HCT116 (cell line): ENCODE data around the gene RAD52. TPM values are rescaled to one million over a fixed set of nuclear protein-coding genes. Genes with fewer than 3 reads are reported as not detected.

Source experiments
- ATAC-seq: fragments of 200-7000 bp; cut with Tn5 transposase; 2 replicates; pipeline ENCODE4 v1.9.1; 2020; ENCODE audit warnings: mild to moderate bottlenecking, moderate library complexity
- BruUV-seq: library from RNA; stranded (reverse); fragments of 400-500 nt; replicated peaks from 2 replicates; lab custom pipeline; 2021; lab: Mats Ljungman, UMichigan
- CTCF ChIA-PET: fragments of 300-600 bp; sonication (Branson Sonifier 250); formaldehyde crosslinking; loops from one replicate; lab custom pipeline; 2021; ENCODE audit warnings: antibody characterized with exemption; lab: Charles Lee
- POLR2A ChIA-PET: fragments of 300-600, 350-600 bp; sonication (Branson Sonifier 250); formaldehyde crosslinking; loops from one replicate; lab custom pipeline; 2021; ENCODE audit warnings: antibody characterized with exemption; lab: Charles Lee
- RAD21 ChIA-PET, 2 experiments: fragments of 300-600 bp; sonication (Branson Sonifier 250); formaldehyde crosslinking; loops; one replicate each; lab custom pipeline; 2023; ENCODE audit warnings: low total read pairs in 2 of 2; ENCODE audit not compliant: uncharacterized antibody in 2 of 2, unreplicated experiment in 2 of 2, low non-redundant PET in 1 of 2; lab: Charles Lee
- DNase-seq: peaks from one replicate; pipeline ENCODE4 v3.0.0-alpha.2; 2010; ENCODE audit warnings: low read depth, low spot score
- H2AFZ ChIP-seq: fragments of 200-600 bp; shearing (Covaris generic), sonication (generic); 2 replicates; pipeline ENCODE4 v1.6.1; 2017; ENCODE audit warnings: low read depth, mixed run types, mixed read lengths, antibody characterized with exemption, low read length; ENCODE audit not compliant: poor library complexity, severe bottlenecking
- H3K27ac ChIP-seq: 2 replicates; pipeline ENCODE4 v1.5.1; 2012; ENCODE audit warnings: low read depth, low read length
- H3K27me3 ChIP-seq: fragments of 200-600 bp; sonication (generic); 2 replicates; pipeline ENCODE4 v1.6.1; 2016; ENCODE audit warnings: mixed run types, low read length, mixed read lengths; ENCODE audit not compliant: insufficient read depth
- H3K36me3 ChIP-seq, 2 experiments: fragments of 200-500 bp in 1 of 2; fragments of 200-600 bp in 1 of 2; sonication (Bioruptor generic) in 1 of 2; sonication (generic) in 1 of 2; 2 replicates each; pipeline versions ENCODE4 v1.5.1 to v1.6.1; 2014 to 2016; ENCODE audit warnings: low read length in 2 of 2, inconsistent platforms in 1 of 2, mixed read lengths in 1 of 2, mixed run types in 1 of 2; ENCODE audit not compliant: insufficient read depth in 2 of 2, control insufficient read depth in 1 of 2
- H3K4me1 ChIP-seq, 2 experiments: fragments of 200-600 bp in 1 of 2; sonication (generic) in 1 of 2; 2 replicates each; pipeline versions ENCODE4 v1.5.1 to v1.6.1; 2012 to 2017; ENCODE audit warnings: low read length in 2 of 2, inconsistent platforms in 1 of 2, mild to moderate bottlenecking in 1 of 2, mixed read lengths in 1 of 2, mixed run types in 1 of 2, moderate library complexity in 1 of 2; ENCODE audit not compliant: insufficient read depth in 2 of 2, control insufficient read depth in 1 of 2
- H3K4me2 ChIP-seq: fragments of 200-600 bp; sonication (generic); 2 replicates; pipeline ENCODE4 v1.6.1; 2017; ENCODE audit warnings: mixed run types, low read length, mixed read lengths
- H3K4me3 ChIP-seq, 2 experiments: fragments of 200-600 bp in 1 of 2; sonication (generic) in 1 of 2; replicated peaks in 1 of 2; 2 replicates each; pipeline ENCODE4 v1.5.1; 2011 to 2016; ENCODE audit warnings: low read length in 2 of 2, control low read depth in 1 of 2, low read depth in 1 of 2, mild to moderate bottlenecking in 1 of 2, mixed read lengths in 1 of 2, mixed run types in 1 of 2
- H3K79me2 ChIP-seq: fragments of 200-600 bp; sonication (generic); 2 replicates; pipeline ENCODE4 v1.6.1; 2017; ENCODE audit warnings: mild to moderate bottlenecking, mixed run types, low read length, moderate library complexity, mixed read lengths; ENCODE audit not compliant: insufficient read depth
- H3K9ac ChIP-seq: fragments of 200-600 bp; sonication (generic); 2 replicates; pipeline ENCODE4 v1.6.1; 2016; ENCODE audit warnings: low read length, mixed read lengths
- H3K9me2 ChIP-seq: fragments of 200-600 bp; sonication (generic), shearing (Covaris generic); 2 replicates; pipeline ENCODE4 v1.6.1; 2017; ENCODE audit warnings: mixed run types, mild to moderate bottlenecking, moderate library complexity; ENCODE audit not compliant: insufficient read depth
- H3K9me3 ChIP-seq, 2 experiments: fragments of 200-500 bp in 1 of 2; fragments of 200-600 bp in 1 of 2; sonication (Bioruptor generic) in 1 of 2; sonication (generic) in 1 of 2; 2 replicates each; pipeline ENCODE4 v1.6.1; 2014 to 2017; ENCODE audit warnings: low read length in 2 of 2, mixed read lengths in 2 of 2, inconsistent platforms in 1 of 2, low read depth in 1 of 2, mild to moderate bottlenecking in 1 of 2, mixed run types in 1 of 2, moderate library complexity in 1 of 2; ENCODE audit not compliant: control insufficient read depth in 1 of 2, insufficient read depth in 1 of 2
- H4K20me1 ChIP-seq: fragments of 200-600 bp; sonication (generic), shearing (Covaris generic); 2 replicates; pipeline ENCODE4 v1.6.1; 2017; ENCODE audit warnings: mixed run types, mild to moderate bottlenecking, moderate library complexity; ENCODE audit not compliant: insufficient read depth
- CBX3 ChIP-seq: IDR thresholded peaks from 2 replicates; pipeline ENCODE4 v1.6.1; 2012; ENCODE audit warnings: low read depth
- CEBPB ChIP-seq: IDR thresholded peaks from 2 replicates; pipeline ENCODE4 v1.6.1; 2012; ENCODE audit warnings: low read depth
- ELF1 ChIP-seq: IDR thresholded peaks from 2 replicates; pipeline ENCODE4 v1.6.1; 2012; ENCODE audit warnings: low read depth, borderline replicate concordance
- EZH2 ChIP-seq: fragments of 200-600 bp; sonication (generic); IDR thresholded peaks from 2 replicates; pipeline ENCODE4 v1.6.1; 2017; ENCODE audit warnings: antibody characterized with exemption, mixed run types
- FOSL1 ChIP-seq: IDR thresholded peaks from 2 replicates; pipeline ENCODE4 v1.6.1; 2012; ENCODE audit warnings: low read depth
- MAX ChIP-seq: IDR thresholded peaks from 2 replicates; pipeline ENCODE4 v1.6.1; 2012
- RAD21 ChIP-seq: IDR thresholded peaks from 2 replicates; pipeline ENCODE4 v1.6.1; 2012; ENCODE audit warnings: low read depth, mild to moderate bottlenecking
- TCF7L2 ChIP-seq: IDR thresholded peaks from 2 replicates; pipeline ENCODE4 v1.7.0; 2011; ENCODE audit warnings: borderline replicate concordance, inconsistent platforms; ENCODE audit not compliant: insufficient read depth, insufficient read length; ENCODE audit errors: extremely low read depth
- YY1 ChIP-seq: IDR thresholded peaks from 2 replicates; pipeline ENCODE4 v1.6.1; 2011; ENCODE audit warnings: low read length, low read depth, moderate library complexity, mild to moderate bottlenecking; ENCODE audit not compliant: insufficient replicate concordance; ENCODE audit errors: extremely low read depth
- ZBTB33 ChIP-seq: IDR thresholded peaks from 2 replicates; pipeline ENCODE4 v1.6.1; 2011; ENCODE audit warnings: mild to moderate bottlenecking, low read length, moderate library complexity; ENCODE audit not compliant: insufficient replicate concordance; ENCODE audit errors: extremely low read depth
- intact Hi-C: fragments of 100-400 bp; cut with micrococcal nuclease; formaldehyde crosslinking; loops from 2 replicates; pipeline ENCODE4 v1.10.0; 2022
- total RNA-seq: library from RNA; stranded (reverse); gene quantifications from one replicate; pipeline ENCODE4 v1.2.1, GENCODE V29; 2021; ENCODE audit not compliant: unreplicated experiment

The RAD52 gene
- total RNA-seq, 1 experiment from 2014 or later: 24.4 TPM

GRCh38 chr12:946212-946611 is 3.3 kb downstream of the RAD52 start (continued):
- TF ChIP-seq ZBTB33 (no peak), RAD21 (no peak), TCF7L2 (no peak), EZH2 (no peak), FOSL1 (no peak), YY1 (no peak), MAX (no peak), CEBPB (no peak)

- POLR2A ChIA-PET: no interaction called here
- ATAC-seq (no peak), DNase-seq (no peak)
- H3K4me1 ChIP-seq: peaks cover 5 to 6% of the 10 kb centered on the region in 2 experiments
- no peak overlapping the region for H2AFZ ChIP-seq
- H3K79me2 ChIP-seq: peaks cover 76% of the 10 kb centered on the region
- intact Hi-C loops: no loop called here
- no peak overlapping the region for H3K9ac ChIP-seq
- RAD21 ChIA-PET: no interaction called here
- H4K20me1 ChIP-seq: peaks cover 5% of the 10 kb centered on the region; the same call in 1 of the 2 replicates
- H3K9me2 ChIP-seq: no peaks in the 10 kb centered on the region
- peaks cover 0 to 13% of the 10 kb centered on the region in 2 experiments; a peak in 3 of 4 replicates for H3K36me3 ChIP-seq
- no peak overlapping the region for H3K27ac ChIP-seq
- no peaks in the 10 kb centered on the region for H3K27me3 ChIP-seq
- CTCF ChIA-PET: no interaction called here
- no TSS peak for BruUV-seq
- H3K4me2 ChIP-seq: no peak overlapping the region
- TF ChIP-seq CBX3 (no peak), ELF1 (no peak), CEBPB (no peak)
- no peaks in the 10 kb centered on the region for H3K9me3 ChIP-seq
- no peak overlapping the region for H3K4me3 ChIP-seq
These were observed 5.3 kb downstream of the RAD52 start for GRCh38 chr12:944211-944610.
